ENCODE data around the gene EPB41L3. TPM values are rescaled to one million over a fixed set of nuclear protein-coding genes. Genes with fewer than 3 reads are reported as not detected.

Gene EPB41L3
- total RNA-seq, 1 experiment from 2014 or later: 20.6 TPM

GRCh38 chr18:5395860-5396448, 147.8 kb downstream of the EPB41L3 start:
- Mint-ChIP-seq H3K27me3 (ENCODE audit: low read depth) (no peaks in the 10 kb centered on the region), H3K4me3 (no peak overlapping the region), H3K4me1 (peaks cover 15% of the 10 kb centered on the region), H3K36me3 (peaks cover 3% of the 10 kb centered on the region; the same call in 1 of the 2 replicates), H3K9me3 (peaks cover 3% of the 10 kb centered on the region), H3K27ac (no peak overlapping the region)
- ATAC-seq (no peak), DNase-seq (ENCODE audit: low spot score) (no peak)
- POLR2A ChIA-PET: no interaction called here
- CTCF ChIA-PET: no interaction called here
- TF ChIP-seq PREB (CRISPR knock-in tag; IDR thresholded peaks at IDR 0.05; ENCODE audit: borderline replicate concordance): no peak
- no peak for TF ChIP-seq FOXP1 (CRISPR knock-in tag; IDR thresholded peaks at IDR 0.05; ENCODE audit: borderline replicate concordance)
- TF ChIP-seq JAZF1 (CRISPR knock-in tag; IDR thresholded peaks at IDR 0.05): no peak
- TF ChIP-seq ZNF671 (CRISPR knock-in tag; IDR thresholded peaks at IDR 0.05): no peak
- no peak for TF ChIP-seq AFF4 (CRISPR knock-in tag; IDR thresholded peaks at IDR 0.05; ENCODE audit: borderline replicate concordance)
- no peak for TF ChIP-seq ZNF281 (CRISPR knock-in tag; IDR thresholded peaks at IDR 0.05)
- no peak for TF ChIP-seq E2F1 (CRISPR knock-in tag; IDR thresholded peaks at IDR 0.05)
- TF ChIP-seq ZBTB21 (CRISPR knock-in tag; IDR thresholded peaks at IDR 0.05; ENCODE audit: borderline replicate concordance): no peak
- no peak for TF ChIP-seq ATF2 (CRISPR knock-in tag; IDR thresholded peaks at IDR 0.05; ENCODE audit: borderline replicate concordance, low read depth)
- no peak for TF ChIP-seq ZNF219 (CRISPR knock-in tag; IDR thresholded peaks at IDR 0.05; ENCODE audit: borderline replicate concordance)
- TF ChIP-seq KAT7 (CRISPR knock-in tag; IDR thresholded peaks at IDR 0.05; ENCODE audit: borderline replicate concordance): no peak
- TF ChIP-seq NFYB (CRISPR knock-in tag; conservative IDR thresholded peaks at IDR 0.05; ENCODE audit: low read depth): no peak
- no peak for TF ChIP-seq ZNF121 (CRISPR knock-in tag; IDR thresholded peaks at IDR 0.05)

GRCh38 chr18:5393779-5394178, 150.0 kb downstream of the EPB41L3 start:
- ATAC-seq: no peak
- ChIA-PET POLR2A (no interaction called here), CTCF (no interaction called here)
- H3K27me3 Mint-ChIP-seq (ENCODE audit: low read depth): no peaks in the 10 kb centered on the region
- peaks cover 7% of the 10 kb centered on the region for H3K9me3 Mint-ChIP-seq
- H3K4me3 Mint-ChIP-seq: no peak overlapping the region
- no peak overlapping the region; the same call in 1 of the 2 replicates for H3K27ac Mint-ChIP-seq
- no peak for DNase-seq (ENCODE audit: low spot score)
- H3K4me1 Mint-ChIP-seq: peaks cover 12% of the 10 kb centered on the region
- H3K36me3 Mint-ChIP-seq: peaks cover 3% of the 10 kb centered on the region; the same call in 1 of the 2 replicates
- TF ChIP-seq IRF2 (CRISPR knock-in tag; IDR thresholded peaks at IDR 0.05; ENCODE audit: borderline replicate concordance, low read depth) (no peak), ATF2 (CRISPR knock-in tag; IDR thresholded peaks at IDR 0.05; ENCODE audit: borderline replicate concordance, low read depth) (no peak), KAT7 (CRISPR knock-in tag; IDR thresholded peaks at IDR 0.05; ENCODE audit: borderline replicate concordance) (no peak), SMAD3 (CRISPR knock-in tag; IDR thresholded peaks at IDR 0.05; ENCODE audit: borderline replicate concordance) (no peak), ZNF263 (CRISPR knock-in tag; IDR thresholded peaks at IDR 0.05; ENCODE audit: low read depth) (no peak), IRF1 (CRISPR knock-in tag; IDR thresholded peaks at IDR 0.05) (no peak), ZBTB21 (CRISPR knock-in tag; IDR thresholded peaks at IDR 0.05; ENCODE audit: borderline replicate concordance) (no peak), FOXK1 (CRISPR knock-in tag; IDR thresholded peaks at IDR 0.05) (no peak), ZNF423 (CRISPR knock-in tag; IDR thresholded peaks at IDR 0.05) (no peak)
